ENCODE results near the gene PSMA3. TPM values are rescaled to one million over a fixed set of nuclear protein-coding genes. Genes with fewer than 3 reads are reported as not detected.

PSMA3 gene
- 100 to 1,000 TPM; 189 to 203 TPM for total RNA-seq

DNA sequence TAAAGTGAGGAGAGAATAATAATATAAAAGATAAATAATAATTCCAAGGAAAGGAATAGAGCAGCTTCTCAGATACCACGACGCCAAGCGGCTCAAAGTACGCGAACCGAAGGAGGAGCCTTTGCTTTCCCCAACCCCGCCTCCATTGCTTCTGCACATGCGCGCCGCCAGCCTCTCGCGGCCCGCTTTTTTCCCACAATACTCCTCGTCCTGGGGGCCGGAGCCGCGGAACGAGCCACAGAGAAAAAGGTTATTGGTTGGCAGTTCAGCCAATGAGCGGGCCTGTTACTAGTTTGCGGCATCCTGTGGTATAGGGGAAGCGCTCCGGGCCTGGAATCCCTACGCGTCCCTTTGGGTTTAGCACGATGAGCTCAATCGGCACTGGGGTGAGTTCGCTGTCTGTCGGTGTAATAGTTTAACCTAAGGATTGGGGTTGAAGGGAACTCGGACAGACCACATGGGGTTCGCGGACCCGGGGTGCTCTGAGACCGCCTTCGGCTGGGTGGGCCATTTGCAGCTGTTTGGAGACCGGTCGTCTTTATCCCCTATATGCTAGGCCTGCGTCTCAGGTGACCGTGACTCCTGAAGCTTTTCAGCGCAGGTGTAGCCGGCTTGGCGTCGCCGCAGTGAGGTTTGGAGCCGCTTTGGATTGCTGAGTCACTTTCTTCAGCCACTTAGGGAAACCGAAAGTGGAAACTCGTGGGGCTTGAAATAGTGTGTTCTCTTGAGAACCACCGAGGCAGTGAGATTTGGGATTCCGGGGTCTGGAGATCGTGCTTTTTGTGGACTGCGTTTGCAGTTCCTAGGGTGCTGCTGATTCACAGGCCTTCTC, at the start of gene PSMA3:
PSMA3 (plus strand) TSS at position 288 of the 832 bp plus-strand sequence; CDS start at position 366, 78 bp downstream.
- H3K4me3 Mint-ChIP-seq, result peak within 1 kb of the TSS; percentile 84
- no peaks in the 10 kb centered on the region for H3K9me3 Mint-ChIP-seq
- DNase-seq (peak; percentile 95), ATAC-seq (ENCODE audit: low read depth) (peak; percentile 95)
- H3K27me3 Mint-ChIP-seq, result no peaks in the 10 kb centered on the region
- peaks cover 32% of the 10 kb centered on the region for H3K4me1 Mint-ChIP-seq
- POLR2A ChIA-PET, result interaction anchor here (0.8 to 3.4 kb wide), 7 partner anchors 8 to 183 kb away, joined by 3 to 64 read pairs (median 6); partner anchors contain the start of genes ACTR10, ARID4A, KIAA0586 and TIMM9
- peak within 1 kb of the TSS; percentile 94 for H3K27ac Mint-ChIP-seq
- peaks cover 7% of the 10 kb centered on the region for H3K36me3 Mint-ChIP-seq

DNA sequence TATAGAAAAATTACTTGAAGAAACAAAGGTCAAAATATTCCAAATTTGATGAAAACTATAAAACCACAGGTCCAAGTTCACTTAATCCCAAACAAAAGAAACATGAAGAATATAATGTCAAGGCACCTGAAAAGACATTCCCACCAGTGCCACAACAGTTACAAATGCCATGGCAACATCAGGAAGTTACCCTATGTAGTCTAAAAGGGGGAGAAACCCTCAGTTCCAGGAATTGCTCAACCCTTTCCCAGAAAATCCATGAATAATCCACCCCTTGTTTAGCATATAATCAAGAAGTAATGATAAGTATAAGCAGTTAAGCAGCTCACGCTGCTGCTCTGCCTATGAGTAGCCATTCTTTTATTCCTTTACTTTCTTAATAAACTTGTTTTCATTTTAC, 48.4 kb upstream of the PSMA3 start:
- Mint-ChIP-seq H3K36me3 (no peaks in the 10 kb centered on the region), H3K9me3 (no peaks in the 10 kb centered on the region), H3K4me1 (peaks cover 8% of the 10 kb centered on the region), H3K27me3 (no peaks in the 10 kb centered on the region), H3K27ac (no peak overlapping the region), H3K4me3 (no peak overlapping the region)
- DNase-seq (no peak), ATAC-seq (ENCODE audit: low read depth) (no peak)
- POLR2A ChIA-PET, result no interaction called here

DNA sequence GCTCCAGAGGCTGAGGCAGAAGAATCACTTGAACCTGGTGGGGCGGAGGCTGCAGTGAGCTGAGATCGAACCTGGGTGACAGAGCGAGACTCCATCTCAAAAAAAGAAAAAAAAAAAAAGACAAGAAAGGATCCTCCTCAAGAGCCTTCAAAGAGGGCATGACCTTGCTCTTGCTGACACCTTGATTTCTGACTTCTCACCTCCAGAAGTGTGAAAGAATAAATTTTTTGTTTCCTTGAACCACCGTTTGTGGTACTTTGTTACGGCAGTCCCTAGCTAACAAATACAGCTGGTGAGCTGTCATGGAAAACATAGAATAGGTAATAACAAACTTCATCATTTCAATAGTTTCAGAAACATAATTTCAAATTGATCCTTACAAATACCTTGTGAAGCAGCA, 46.6 kb upstream of the PSMA3 start:
- no peaks in the 10 kb centered on the region for H3K36me3 Mint-ChIP-seq
- ATAC-seq (ENCODE audit: low read depth) (no peak), DNase-seq (no peak)
- H3K27me3 Mint-ChIP-seq, result no peaks in the 10 kb centered on the region
- H3K4me3 Mint-ChIP-seq, result no peak overlapping the region
- no peaks in the 10 kb centered on the region for H3K9me3 Mint-ChIP-seq
- POLR2A ChIA-PET, result interaction anchor here (1.2 kb wide), 1 partner anchor 100 kb away, joined by 3 read pairs; the partner anchor contains the start of gene ARID4A
- no peak overlapping the region for H3K27ac Mint-ChIP-seq
- peaks cover 14% of the 10 kb centered on the region for H3K4me1 Mint-ChIP-seq

DNA sequence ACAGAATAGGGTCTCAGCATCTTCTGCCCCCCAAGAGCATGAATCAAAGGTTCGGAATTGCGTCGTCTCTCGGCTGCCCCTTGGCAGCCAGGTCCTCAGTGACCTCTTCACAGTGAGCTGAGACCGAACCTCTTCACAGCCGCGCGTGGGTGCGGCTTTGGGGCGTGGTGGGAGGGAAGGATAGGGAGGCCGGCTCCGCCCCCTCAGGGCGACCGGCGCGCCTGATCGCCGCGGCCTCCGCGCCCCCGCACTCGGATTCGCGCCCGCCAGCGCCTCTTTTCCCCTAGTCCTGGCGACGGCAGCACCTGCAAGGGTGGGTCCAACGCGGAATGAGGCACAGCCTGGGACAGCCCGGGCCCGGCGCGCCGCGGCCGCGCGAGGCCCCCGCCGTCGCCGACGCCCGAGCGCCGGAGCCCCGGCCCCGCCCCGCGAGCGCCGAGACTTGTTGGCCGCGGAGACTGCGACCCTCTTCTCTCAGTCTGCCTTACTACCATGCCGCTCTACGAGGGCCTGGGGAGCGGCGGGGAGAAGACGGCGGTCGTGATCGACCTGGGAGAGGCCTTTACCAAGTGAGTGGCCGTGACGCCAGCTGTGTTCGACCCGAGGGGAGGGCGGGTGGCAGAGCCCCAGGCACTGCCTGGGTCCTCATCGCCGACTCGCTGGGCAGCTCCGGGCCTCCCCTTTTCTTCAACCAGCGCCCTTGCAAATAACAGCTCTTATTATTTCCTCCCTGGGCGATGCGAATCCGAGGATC, 44.7 kb upstream of the PSMA3 start, which contains the start of gene ACTR10:
ACTR10 (plus strand) TSS at position 424 of the 754 bp plus-strand sequence; CDS start at position 493, 69 bp downstream.
- Mint-ChIP-seq H3K36me3 (peaks cover 4% of the 10 kb centered on the region), H3K9me3 (no peaks in the 10 kb centered on the region), H3K27ac (peak within 1 kb of the TSS; percentile 93), H3K27me3 (no peaks in the 10 kb centered on the region), H3K4me3 (peak within 1 kb of the TSS; percentile 94), H3K4me1 (peaks cover 14% of the 10 kb centered on the region)
- DNase-seq, result peak; percentile 93
- POLR2A ChIA-PET, result interaction anchor here (1.0 to 1.9 kb wide), 6 partner anchors 40 to 810 kb away, joined by 4 to 12 read pairs (median 4); partner anchors contain the start of genes ARID4A, KIAA0586, NAA30 and PSMA3
- peak; percentile 92 for ATAC-seq (ENCODE audit: low read depth)

DNA sequence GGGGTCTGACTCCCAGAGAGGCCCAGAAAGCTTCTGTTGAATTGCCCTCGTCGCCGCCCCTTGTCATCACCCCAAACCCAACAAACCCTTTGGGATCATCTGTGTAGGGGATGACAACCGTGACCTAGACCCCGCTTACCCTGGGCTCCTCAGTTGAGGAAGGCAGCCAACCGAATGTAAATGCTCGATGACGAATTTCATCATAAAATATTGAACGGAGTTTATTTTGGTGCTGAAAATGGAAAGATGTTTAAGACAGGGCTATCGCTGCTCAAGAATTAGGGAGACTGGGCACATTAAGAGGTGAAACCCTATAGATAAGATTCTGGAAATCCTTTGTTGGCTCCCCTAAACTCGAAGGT, 44.2 kb upstream of the PSMA3 start:
- POLR2A ChIA-PET, result interaction anchor here (1.0 to 1.9 kb wide), 5 partner anchors 40 to 810 kb away, joined by 4 to 12 read pairs (median 4); partner anchors contain the start of genes ARID4A, NAA30 and PSMA3
- ATAC-seq (ENCODE audit: low read depth), result peak; percentile 15

DNA sequence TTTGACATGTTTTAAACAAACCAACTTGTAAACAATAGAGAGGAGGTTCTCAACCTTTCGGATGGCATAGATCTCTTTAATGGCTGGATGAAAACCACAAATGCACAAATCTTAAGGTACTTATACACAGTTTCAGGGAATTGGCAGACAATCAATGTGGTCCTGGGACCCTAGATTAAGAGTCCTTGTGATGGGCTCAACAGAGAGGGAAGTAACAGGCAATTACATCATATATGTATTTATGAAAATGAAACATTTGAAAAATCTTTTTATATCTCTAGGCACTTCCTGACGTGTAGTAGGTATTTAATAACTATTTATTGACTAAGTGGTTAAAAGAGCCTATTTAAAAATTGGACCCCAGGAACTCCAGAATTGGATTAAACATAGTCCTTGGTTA, 43.8 kb upstream of the PSMA3 start:
- DNase-seq (no peak), ATAC-seq (ENCODE audit: low read depth) (no peak)
- peak overlapping the region; percentile 93 for H3K27ac Mint-ChIP-seq
- H3K4me1 Mint-ChIP-seq, result peaks cover 14% of the 10 kb centered on the region
- POLR2A ChIA-PET, result interaction anchor here (1.0 to 1.8 kb wide), 4 partner anchors 39 to 811 kb away, joined by 4 to 6 read pairs (median 4); partner anchors contain the start of genes NAA30 and PSMA3
- peaks cover 4% of the 10 kb centered on the region for H3K36me3 Mint-ChIP-seq
- H3K4me3 Mint-ChIP-seq, result peak overlapping the region; percentile 91
- no peaks in the 10 kb centered on the region for H3K9me3 Mint-ChIP-seq
- no peaks in the 10 kb centered on the region for H3K27me3 Mint-ChIP-seq

More for the DNA sequence above, 44.2 kb upstream of the PSMA3 start:
- no peak for DNase-seq
- Mint-ChIP-seq H3K4me1 (peaks cover 14% of the 10 kb centered on the region), H3K27me3 (no peaks in the 10 kb centered on the region), H3K27ac (peak overlapping the region; percentile 93), H3K9me3 (no peaks in the 10 kb centered on the region), H3K4me3 (peak overlapping the region; percentile 91), H3K36me3 (peaks cover 4% of the 10 kb centered on the region)

DNA sequence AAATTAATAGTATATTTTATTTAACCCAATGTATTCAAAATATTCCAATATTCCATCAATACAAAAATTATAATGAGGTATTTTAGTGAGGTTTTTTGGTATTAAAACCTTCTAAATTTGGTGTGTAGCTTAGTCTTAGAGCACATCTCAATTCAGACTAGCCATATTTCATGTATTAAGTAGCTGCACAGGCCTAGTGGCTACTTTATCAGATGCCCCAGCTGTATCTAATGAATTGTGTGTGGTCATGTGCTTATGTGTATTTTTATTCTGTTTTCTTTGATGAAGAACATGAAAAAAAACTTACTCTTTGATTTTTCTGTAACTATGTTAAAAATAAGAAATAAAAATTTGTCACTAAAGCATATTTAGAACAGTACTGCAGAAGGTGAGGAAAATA, 31.5 kb upstream of the PSMA3 start:
- Mint-ChIP-seq H3K27me3 (no peaks in the 10 kb centered on the region), H3K27ac (no peak overlapping the region), H3K36me3 (peaks cover 16% of the 10 kb centered on the region), H3K9me3 (no peaks in the 10 kb centered on the region), H3K4me3 (no peak overlapping the region), H3K4me1 (no peaks in the 10 kb centered on the region)
- ATAC-seq (ENCODE audit: low read depth) (no peak), DNase-seq (no peak)
- POLR2A ChIA-PET, result no interaction called here

DNA sequence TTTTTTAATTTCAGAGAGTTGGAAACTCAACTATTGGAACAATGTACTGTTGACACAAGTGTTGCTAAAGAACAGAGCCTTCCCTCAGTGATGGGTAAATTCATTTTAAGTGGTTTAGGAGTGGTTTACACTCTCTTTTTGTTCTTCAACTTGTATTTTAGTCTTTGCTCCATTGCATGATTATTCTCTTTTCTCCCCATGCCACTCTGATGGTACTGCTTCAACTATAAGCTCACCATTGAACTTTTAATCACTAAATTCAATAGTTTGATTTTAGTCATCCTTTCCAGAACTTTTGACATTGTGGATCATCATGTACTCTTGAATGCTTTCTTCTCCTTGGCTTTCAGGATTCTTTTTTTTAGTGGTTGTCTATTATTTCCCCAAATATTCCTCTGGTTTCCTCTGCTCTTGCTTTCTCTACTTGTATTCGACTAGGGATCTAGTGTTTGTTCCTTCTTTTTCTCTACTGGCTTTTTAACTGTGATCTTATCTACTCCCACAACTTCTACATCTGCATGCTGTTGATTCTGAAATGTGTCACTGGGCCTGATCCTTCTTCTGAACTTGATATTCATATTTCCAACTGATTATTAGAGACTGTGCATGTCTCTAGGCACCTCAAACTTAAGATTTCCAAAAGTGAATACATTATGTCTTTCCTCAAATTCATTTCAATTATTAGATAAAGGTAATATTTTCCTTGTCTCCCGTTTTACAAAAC, 29.3 kb upstream of the PSMA3 start:
- Mint-ChIP-seq H3K36me3 (peaks cover 16% of the 10 kb centered on the region), H3K9me3 (no peaks in the 10 kb centered on the region), H3K27me3 (no peaks in the 10 kb centered on the region), H3K4me3 (no peak overlapping the region), H3K27ac (no peak overlapping the region), H3K4me1 (no peaks in the 10 kb centered on the region)
- POLR2A ChIA-PET, result no interaction called here
- DNase-seq (no peak), ATAC-seq (ENCODE audit: low read depth) (no peak)

DNA sequence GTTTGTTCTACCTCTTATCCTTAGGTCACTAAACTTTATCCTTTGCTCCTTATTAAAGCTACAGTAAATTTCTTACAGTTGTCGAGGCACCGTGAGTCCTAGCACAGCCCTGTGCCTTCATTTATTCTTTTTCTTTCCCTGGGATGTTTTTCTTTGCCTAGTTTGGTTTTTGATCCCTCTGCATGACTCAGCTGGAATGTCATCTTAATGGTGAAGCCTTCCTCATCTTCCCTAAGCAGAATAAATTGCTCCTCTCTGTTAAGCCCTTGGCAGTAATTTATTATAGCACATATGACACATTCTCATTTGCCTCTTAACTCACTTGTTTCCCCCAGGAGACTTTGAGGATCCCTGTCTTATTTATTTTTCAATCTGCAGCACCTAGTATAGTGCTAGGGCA, 28.1 kb upstream of the PSMA3 start:
- Mint-ChIP-seq H3K27ac (no peak overlapping the region), H3K36me3 (peaks cover 21% of the 10 kb centered on the region), H3K4me3 (no peak overlapping the region), H3K4me1 (no peaks in the 10 kb centered on the region), H3K27me3 (no peaks in the 10 kb centered on the region), H3K9me3 (no peaks in the 10 kb centered on the region)
- no peak for ATAC-seq (ENCODE audit: low read depth)
- no peak for DNase-seq
- POLR2A ChIA-PET, result no interaction called here

DNA sequence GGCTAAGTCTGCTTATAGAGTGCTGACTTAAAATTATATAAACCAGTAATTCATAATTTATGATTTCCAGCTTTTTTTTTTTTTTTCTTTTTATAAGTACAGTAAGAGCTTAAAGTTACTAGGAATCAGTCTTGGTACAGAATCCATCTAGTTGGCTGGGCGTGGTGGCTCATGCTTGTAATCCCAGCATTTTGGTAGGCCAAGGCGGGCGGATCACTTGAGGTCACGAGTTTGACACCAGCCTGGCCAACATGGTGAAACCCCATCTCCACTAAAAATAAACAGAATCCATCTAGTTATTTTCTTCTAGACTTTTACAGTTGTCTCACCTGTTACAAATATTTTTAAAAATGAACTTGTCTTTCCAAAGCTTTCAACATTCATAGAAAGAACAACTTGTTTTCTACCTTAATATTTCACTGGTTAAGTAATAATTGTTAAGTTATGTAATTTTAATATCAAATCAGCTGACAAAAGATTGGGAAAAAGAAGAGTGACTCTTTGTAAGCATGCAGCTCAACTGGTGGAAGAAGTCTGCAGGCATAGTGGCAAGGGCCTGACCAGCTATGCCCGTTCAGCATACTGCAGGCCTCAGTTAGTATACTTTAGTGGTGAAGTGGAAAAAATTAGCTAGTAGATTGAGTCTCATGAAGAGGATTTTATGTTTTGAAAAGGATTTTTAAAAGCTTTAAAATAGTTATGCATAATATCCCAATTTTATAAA, 17.4 kb upstream of the PSMA3 start:
- H3K27ac Mint-ChIP-seq, result no peak overlapping the region
- H3K9me3 Mint-ChIP-seq, result no peaks in the 10 kb centered on the region
- POLR2A ChIA-PET, result no interaction called here
- no peak overlapping the region for H3K4me3 Mint-ChIP-seq
- H3K27me3 Mint-ChIP-seq, result no peaks in the 10 kb centered on the region
- DNase-seq, result no peak
- H3K4me1 Mint-ChIP-seq, result no peaks in the 10 kb centered on the region
- no peak for ATAC-seq (ENCODE audit: low read depth)
- peaks cover 6% of the 10 kb centered on the region for H3K36me3 Mint-ChIP-seq

DNA sequence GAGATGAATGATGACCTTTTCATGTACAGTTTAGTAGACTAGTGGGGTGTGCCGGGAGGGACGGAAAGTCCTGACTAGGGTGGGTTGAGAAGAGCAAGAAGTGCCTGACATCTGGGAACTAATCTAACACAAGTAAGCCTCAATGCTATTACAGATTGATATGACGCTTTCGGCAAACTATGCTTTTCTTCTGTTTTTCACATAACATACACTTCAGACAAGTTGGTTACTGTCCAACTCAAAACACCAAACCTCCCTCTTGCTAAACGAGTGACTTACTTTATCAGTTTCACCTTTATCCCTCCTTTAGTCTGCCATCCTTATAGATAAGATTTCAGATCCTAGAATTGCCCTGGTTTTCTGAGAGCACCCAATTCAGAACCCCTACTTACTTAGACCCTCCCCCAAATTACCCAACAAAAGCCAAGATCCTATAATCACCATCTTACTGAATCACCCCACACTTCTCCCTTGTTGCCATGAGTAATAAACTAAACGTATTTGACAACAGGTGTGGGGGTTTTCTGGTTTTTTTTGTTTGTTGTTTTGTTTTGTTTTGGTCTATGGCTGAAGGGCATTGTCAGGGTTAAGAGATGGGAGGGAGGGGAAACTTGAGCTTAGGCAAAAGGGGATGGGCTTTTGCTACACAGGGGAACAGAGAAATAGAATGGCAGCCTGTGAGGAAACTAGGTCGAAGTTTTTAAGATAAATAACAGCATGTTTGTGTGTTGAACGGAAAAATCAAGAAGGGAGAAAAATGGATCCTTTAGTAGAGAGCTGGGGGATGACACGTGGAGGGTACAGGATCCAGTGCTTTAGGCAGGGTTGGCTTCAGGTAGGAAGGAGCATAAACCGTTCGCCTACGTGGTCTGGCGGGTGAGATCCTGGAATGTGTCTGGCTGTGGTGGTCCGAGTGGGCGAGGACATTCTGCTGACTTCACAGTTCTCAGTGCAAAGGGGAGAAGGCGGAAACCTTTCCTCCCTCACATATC, 6.1 kb upstream of the PSMA3 start:
- DNase-seq (no peak), ATAC-seq (ENCODE audit: low read depth) (peak; percentile 30)
- Mint-ChIP-seq H3K27me3 (no peaks in the 10 kb centered on the region), H3K9me3 (no peaks in the 10 kb centered on the region), H3K27ac (no peak overlapping the region), H3K4me1 (peaks cover 12% of the 10 kb centered on the region), H3K36me3 (peaks cover 2% of the 10 kb centered on the region), H3K4me3 (no peak overlapping the region)
- POLR2A ChIA-PET, result interaction anchor here (1.2 kb wide), 1 partner anchor 845 kb away, joined by 3 read pairs; no protein-coding TSS in a partner anchor
